K562 (cell line): Measurements from ENCODE around the gene MUC3A. TPM values are rescaled to one million over a fixed set of nuclear protein-coding genes. Genes with fewer than 3 reads are reported as not detected.

Source experiments
- DMBX1 ChIP-seq: fragments of 250-450 bp; sonication (Bioruptor Pico); IDR thresholded peaks from 2 replicates; pipeline ENCODE4 v1.8.0; 2022; ENCODE audit warnings: inconsistent platforms, mild to moderate bottlenecking, moderate library complexity, borderline replicate concordance
- GATA2 ChIP-seq: sonication (generic); formaldehyde crosslinking; IDR thresholded peaks from 2 replicates; pipeline ENCODE4 v1.4.0; 2020; ENCODE audit warnings: mild to moderate bottlenecking, missing genetic modification reagents
- GTF2E2 ChIP-seq: fragments of 200-800 bp; sonication (Bioruptor generic); IDR thresholded peaks from 2 replicates; pipeline ENCODE4 v1.6.1; 2016; ENCODE audit warnings: missing genetic modification characterization, missing compliant biosample characterization
- NUFIP1 ChIP-seq: fragments of 450-650 bp; IDR thresholded peaks from 2 replicates; pipeline ENCODE4 v1.6.1; 2018; ENCODE audit not compliant: partially characterized antibody
- RBM15 ChIP-seq: fragments of 200-400 bp; formaldehyde crosslinking; IDR thresholded peaks from 2 replicates; pipeline ENCODE4 v1.6.1; 2018; ENCODE audit warnings: mild to moderate bottlenecking, low read length, moderate library complexity; ENCODE audit not compliant: insufficient read depth
- RERE ChIP-seq: sonication (generic); formaldehyde crosslinking; IDR thresholded peaks from 2 replicates; pipeline ENCODE4 v1.8.0; 2023; ENCODE audit warnings: missing genetic modification reagents, mild to moderate bottlenecking, borderline replicate concordance
- REST ChIP-seq, 2 experiments: fragments of 450-650 bp; formaldehyde crosslinking in 1 of 2; IDR thresholded peaks; 2 replicates each; pipeline versions ENCODE4 v1.4.0 to v1.6.1; 2014 to 2020; ENCODE audit warnings: mild to moderate bottlenecking in 2 of 2, borderline replicate concordance in 1 of 2, low read depth in 1 of 2
- SMAD3 ChIP-seq: fragments of 450-650 bp; formaldehyde crosslinking; conservative IDR thresholded peaks from 2 replicates; pipeline ENCODE4 v1.4.0; 2020; ENCODE audit warnings: mild to moderate bottlenecking
- SP1 ChIP-seq: sonication (generic); formaldehyde crosslinking; IDR thresholded peaks from 2 replicates; pipeline ENCODE4 v1.8.1; 2022; ENCODE audit warnings: mild to moderate bottlenecking, missing genetic modification reagents
- U2AF2 ChIP-seq: fragments of 200-400 bp; formaldehyde crosslinking; optimal IDR thresholded peaks from 2 replicates; pipeline ENCODE3; 2017; ENCODE audit warnings: low read depth, mild to moderate bottlenecking, low read length
- USF1 ChIP-seq: sonication (generic); formaldehyde crosslinking; IDR thresholded peaks from 2 replicates; pipeline ENCODE4 v1.9.0; 2022; ENCODE audit warnings: mild to moderate bottlenecking, missing genetic modification reagents
- ZNF282 ChIP-seq: sonication (generic); formaldehyde crosslinking; IDR thresholded peaks from 2 replicates; pipeline ENCODE4 v1.8.1; 2023; ENCODE audit warnings: missing genetic modification reagents
- ZNF764 ChIP-seq: fragments of 250-450 bp; sonication (Bioruptor Pico); IDR thresholded peaks from 2 replicates; pipeline ENCODE4 v1.4.0; 2020; ENCODE audit warnings: low read depth, mild to moderate bottlenecking, moderate library complexity
- polyA plus RNA-seq, 8 experiments: library from polyadenylated mRNA; depleted of rRNA in 4 of 8; stranded (reverse) in 5 of 8; unstranded in 3 of 8; fragments of >200 nt; fragmentation: Nextera tagmentation in 2 of 8; fragmentation: Illumina TruSeq in 1 of 8; extraction: Ambion mirVana in 2 of 8; extraction: Trizol in 1 of 8; gene quantifications; 2 replicates each; pipeline versions ENCODE4 v1.2.1 to v1.2.3, GENCODE V29; 2011 to 2014; ENCODE audit warnings: inconsistent platforms in 1 of 8, missing spikeins in 1 of 8
- total RNA-seq, 7 experiments: library from RNA; depleted of rRNA in 6 of 7; stranded (reverse); fragments of >200 nt in 6 of 7; fragmentation: Illumina TruSeq in 2 of 7; extraction: Trizol in 2 of 7; gene quantifications; 2 replicates each; pipeline versions ENCODE4 v1.2.1 to v1.2.3, GENCODE V29; 2011 to 2021; ENCODE audit warnings: low replicate concordance in 1 of 7

Gene MUC3A
- total and polyA plus RNA-seq, 9 of the 15 experiments (the other 6 are each of a cell fraction or from before 2014, with no cell fraction given) = 0.06 to 2.2 (median 0.20) TPM; not detected in 1

- no peak for TF ChIP-seq RERE (CRISPR knock-in tag)
- no peak for TF ChIP-seq REST (IDR thresholded peaks at IDR 0.05; ENCODE audit: borderline replicate concordance)
- TF ChIP-seq REST (CRISPR knock-in tag; IDR thresholded peaks at IDR 0.05; ENCODE audit: low read depth) = no peak
- TF ChIP-seq SP1 (CRISPR knock-in tag) = 0 out of 2 replicates have a peak, but pooled peaks have one; percentile 27
- no peak for TF ChIP-seq ZNF282 (CRISPR knock-in tag)
- no peak for TF ChIP-seq SMAD3 (CRISPR knock-in tag)
- TF ChIP-seq GTF2E2 (tag) = no peak
- TF ChIP-seq DMBX1 (CRISPR knock-in tag) = no peak
- TF ChIP-seq GATA2 (CRISPR knock-in tag) = no peak
- TF ChIP-seq USF1 (CRISPR knock-in tag) = no peak
- TF ChIP-seq U2AF2 = no peak
- no peak for TF ChIP-seq NUFIP1
- no peak for TF ChIP-seq RBM15
- no peak for TF ChIP-seq ZNF764 (CRISPR knock-in tag)
These were observed 67.9 kb downstream of the MUC3A start (continued) for GRCh38 chr7:101017064-101017777.
